HG03135 (cell line): ENCODE measurements around the gene TGFB1I1.
"Not testable (repeated sequence)": the region's sequence is repeated elsewhere in the genome, so short reads cannot be mapped to it uniquely, and the experiment has no call there.

Experiments
- ATAC-seq: cut with Tn5 transposase; IDR thresholded peaks from one replicate; pipeline ENCODE4 v1.9.1; 2021; ENCODE audit warnings: mild to moderate bottlenecking, moderate library complexity; ENCODE audit not compliant: unreplicated experiment

The TGFB1I1 gene

DNA sequence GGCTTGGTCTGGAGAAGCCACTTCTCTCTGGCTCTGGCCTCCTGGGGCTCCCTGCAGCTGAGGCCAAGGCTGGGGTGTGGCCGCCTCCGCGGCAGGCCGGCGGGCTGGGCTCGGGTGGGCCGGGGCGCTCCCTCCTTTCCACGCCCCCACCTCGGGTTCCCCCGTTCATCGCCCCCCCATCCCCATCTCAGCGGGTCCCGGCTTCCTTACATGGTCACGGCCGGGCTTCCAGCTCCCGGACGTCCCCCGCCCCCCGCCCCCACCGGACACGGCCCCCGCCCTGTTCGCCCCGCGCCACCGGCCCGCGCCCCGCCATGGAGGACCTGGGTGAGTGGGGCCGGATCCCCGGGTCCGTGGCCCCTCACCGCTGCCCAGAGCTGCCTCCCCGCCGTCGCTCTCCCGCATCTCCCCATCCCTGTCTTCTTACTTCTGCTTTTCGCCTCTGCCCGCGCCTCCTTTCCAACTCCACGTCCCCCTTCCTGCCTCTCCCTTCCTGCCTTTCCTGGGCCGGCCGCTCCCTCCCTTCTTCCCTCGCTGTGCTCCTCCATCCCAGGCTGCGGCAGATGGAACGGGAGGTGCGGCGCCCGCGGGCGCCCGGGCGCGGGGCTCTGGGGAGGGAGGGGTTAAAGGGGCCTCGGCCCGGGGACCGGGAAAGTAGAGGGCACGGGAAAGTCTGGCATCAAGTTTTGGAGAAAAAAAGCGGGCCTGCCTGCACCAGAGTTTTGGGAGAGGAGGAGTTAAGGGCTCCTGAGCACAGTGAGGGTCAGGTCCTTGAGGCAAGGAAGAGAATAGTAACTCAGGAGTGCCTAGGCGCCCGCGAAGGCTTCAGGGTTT is at the start of gene TGFB1I1:
TSS of gene TGFB1I1 (plus strand) at position 278 of the 834 bp plus-strand sequence. CDS start at position 315, 37 bp downstream.
- ATAC-seq, result no peak

DNA sequence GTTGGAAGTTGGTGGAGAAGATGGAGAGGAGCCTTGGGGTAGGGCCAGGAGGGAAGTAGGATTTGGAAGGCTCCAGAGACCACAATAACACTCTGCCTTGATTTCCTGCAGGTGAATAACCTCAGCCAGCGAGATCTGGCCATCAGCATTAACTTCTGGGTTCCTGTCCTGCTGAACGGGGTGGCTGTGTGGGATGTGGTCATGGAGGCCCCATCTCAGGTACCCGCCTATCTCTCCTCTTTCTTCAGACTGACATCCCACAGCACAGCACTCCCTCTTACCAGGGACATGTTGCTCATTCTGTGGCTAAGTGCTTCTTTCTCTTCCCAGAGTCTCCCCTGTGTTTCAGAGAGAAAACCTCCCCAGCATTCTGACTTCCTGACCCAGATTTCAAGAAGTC is 48.7 kb upstream of the TGFB1I1 start:
- no peak for ATAC-seq

DNA sequence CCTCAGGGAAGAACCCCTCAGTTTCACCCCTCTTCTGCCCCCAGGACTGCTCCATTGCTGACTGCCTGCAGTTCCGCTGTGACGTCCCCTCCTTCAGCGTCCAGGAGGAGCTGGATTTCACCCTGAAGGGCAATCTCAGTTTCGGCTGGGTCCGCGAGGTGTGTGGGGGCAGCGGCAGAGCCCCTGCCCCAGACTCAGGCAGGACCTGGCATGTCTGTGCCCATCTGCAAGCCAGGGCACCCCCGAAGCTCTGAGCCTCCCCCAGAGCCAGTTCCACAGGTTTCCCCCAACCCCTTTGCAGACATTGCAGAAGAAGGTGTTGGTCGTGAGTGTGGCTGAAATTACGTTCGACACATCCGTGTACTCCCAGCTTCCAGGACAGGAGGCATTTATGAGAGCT is 48.2 kb upstream of the TGFB1I1 start:
- ATAC-seq, result no peak

DNA sequence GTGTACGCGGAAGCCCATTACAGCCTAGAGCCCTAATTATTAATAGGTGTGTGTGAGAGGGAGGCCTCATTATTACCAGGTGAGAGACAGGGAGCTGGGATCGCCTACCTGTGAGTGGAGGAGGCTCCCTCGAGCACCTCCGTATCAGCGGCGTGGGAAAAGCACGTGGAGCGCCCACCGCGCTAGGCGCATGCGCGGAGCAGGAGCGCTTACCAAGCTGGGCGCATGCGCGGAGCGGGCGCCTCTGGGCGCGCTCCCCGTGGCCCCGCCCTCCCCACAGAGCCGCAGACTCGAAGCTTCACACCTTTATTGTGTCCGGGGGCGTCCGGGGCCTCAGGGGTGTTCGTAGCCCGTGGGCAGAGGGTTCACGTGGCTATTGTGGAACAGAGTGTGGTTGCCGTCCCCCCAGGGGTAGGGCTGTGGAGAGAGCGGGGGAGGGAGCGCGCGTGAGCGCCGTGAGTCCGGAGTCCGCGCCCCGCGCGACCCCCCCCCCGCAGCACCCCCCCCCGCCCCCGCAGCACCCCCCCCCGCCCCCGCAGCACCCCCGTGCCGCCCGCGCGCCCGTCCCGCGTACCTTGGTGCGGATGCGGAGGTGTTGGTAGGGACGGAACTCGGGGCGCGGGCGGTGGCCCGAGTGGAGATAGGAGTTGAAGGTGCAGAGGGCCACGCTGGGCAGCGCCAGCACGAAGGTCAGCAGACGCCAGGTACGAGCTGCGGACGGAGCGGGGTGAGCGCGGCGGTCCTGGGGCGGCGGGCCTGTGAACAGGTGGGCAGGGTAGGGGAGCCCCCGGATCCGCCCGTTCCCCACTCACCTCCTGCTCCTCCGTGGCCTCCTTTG is 44.3 kb upstream of the TGFB1I1 start:
- no peak for ATAC-seq

DNA sequence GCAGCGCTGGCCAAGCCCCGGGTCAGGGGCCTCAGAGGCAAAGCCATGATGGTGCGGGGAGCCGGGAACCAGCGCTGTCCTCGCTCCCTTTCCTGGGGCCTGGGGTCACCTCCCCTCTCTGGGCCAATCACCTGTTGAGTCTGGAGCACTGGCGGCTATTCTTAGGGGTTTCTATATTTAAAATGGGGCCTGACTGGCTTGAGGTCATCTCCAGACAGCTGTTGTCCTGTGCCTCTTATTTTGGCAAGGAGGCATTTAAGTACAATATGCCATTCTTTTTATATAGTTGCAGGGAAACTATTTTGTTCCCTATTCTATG is 43.7 kb upstream of the TGFB1I1 start, which contains the start of gene COX6A2:
TSS of gene COX6A2 (minus strand) at position 82 of the 319 bp plus-strand sequence. CDS start at position 47, 35 bp downstream.
- ATAC-seq, result no peak

DNA sequence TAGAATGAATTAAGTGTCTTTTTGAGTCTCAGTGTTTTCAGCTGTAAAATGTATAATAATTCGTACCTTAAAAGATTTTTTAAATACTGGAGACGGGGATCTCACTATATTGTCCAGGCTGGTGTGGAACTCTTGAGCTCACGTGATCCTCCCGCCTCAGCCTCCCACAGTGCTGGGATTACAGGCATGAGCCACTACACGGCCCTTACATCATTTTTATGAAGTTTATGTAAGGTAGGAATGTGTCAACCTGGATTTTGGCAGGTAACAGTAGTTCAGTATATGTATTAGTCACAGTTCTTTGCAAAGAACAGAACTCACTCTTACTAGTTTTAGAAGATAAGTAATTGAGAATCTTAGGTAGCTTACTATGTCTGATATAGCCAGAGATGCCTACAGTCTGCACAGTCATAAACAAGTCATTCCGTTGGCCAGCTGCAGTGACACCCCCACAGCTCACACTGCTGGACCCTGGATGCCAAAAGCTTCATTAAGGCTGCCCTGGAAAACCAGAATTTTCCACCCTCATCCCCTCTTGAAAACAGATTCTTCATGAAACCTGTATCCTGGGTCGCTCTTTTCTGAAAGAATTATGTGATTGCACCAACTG is 43.2 kb upstream of the TGFB1I1 start:
- no peak for ATAC-seq

DNA sequence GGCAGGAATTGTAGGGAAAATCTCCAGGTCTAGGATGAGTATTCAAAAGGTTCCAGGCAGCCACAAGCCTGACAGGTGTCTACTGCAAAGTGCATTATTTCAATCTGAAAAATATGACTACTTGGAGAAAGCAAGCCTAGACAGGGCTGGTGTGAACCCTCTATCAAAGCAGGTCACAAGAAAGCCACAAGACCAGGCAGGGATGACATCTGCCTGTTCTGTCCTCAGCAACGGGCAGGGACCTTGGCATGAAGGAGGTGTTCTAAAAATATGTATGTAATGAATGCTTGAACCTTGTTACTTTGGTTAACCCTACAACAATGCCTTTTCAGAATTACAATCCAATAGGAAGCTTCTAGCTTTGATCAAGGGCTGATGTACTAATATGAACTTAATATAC is 42.6 kb upstream of the TGFB1I1 start:
- ATAC-seq, result no peak

DNA sequence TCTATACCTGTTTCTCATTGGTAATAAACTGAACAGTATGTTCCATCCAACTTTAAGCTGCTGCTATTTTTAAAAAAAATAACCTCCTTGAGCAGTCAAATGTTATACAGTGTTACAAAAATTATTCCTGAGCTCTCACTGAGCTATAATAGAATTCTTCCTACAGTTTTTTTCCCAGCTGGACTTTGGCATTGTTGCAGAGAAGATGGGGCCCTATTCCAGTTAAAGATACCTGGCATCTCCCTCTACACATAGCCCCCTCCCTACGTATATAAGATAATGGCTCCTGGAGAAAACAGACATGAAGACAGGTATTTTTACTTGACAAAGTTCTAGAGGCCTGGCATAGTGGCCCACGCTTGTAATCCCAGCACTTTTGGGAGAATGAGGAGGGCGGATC is 42.2 kb upstream of the TGFB1I1 start:
- ATAC-seq, result no peak

DNA sequence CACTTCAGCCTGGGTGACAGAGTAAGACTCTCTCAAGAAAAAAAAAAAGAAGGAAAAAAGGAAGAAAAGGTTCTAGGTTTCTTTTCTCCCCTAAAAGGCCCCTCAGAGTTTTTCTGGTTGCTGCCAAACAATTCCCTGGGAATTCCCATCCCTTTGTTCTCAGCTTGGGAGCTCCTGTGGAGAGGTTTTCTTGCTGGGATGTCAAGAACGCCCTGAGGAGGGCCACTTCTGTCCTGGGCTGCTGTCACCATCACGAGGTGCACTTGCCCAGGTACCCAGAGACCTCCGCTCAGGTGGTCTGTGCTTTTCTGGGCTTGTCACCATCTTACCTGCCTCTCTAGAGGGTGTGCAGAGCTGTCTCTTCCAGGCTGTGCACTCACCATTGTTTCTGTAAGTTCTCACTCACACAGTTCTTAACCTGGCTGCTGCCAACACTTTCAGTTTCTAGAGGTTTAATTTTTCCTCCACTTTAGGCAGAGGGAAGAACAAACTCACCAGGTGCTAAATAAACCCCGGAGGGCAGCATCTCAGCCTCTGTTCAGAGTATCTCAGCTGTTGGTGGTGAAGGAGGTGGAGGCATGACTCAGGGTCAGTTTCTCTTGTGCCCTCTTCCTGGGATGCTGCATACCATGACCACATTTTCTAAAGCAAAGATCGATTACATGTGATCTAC is 41.4 kb upstream of the TGFB1I1 start:
- no peak for ATAC-seq

DNA sequence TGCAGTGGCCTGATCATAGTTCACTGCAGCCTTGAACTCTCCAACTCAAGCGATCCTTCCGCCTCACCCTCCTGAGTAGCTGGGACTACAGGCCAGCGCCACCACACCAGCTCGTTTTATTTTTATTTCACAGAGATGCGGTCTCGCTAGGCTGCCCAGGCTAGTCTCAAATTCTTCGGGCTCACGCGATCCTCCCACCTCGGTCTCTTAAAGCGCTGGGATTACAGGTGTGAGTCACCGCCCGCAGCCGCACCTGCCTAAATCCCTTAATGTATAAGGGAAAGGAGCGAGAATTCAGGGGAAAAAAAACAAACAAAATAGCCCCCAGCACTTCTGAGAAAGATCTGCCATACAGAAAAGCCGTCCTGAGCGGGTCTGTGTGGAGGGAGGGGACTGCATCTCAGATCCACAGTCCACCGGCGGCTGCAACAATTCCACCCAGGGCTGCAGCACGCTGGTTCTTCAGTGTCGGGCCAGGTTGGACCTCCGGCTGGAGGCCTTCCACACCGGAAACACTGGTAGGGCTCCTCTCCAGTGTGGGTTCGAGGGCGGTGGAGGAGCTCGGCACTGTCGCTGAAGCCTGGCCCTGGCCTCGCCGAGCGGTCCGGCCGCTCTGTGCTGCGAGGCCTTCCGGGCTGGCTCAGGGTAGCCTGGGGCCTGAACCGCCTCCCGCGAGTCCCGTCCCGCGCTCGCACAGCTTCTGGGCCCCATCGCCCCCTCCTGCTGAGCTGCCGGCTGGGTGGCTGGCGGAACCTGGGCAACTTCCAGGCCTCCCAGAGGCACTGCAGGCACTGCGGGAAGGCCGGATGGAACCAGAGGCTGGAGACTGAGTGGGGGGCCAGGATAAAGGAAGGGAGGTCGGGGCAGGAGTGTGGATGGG is 36.4 kb upstream of the TGFB1I1 start:
- ATAC-seq, result no peak

DNA sequence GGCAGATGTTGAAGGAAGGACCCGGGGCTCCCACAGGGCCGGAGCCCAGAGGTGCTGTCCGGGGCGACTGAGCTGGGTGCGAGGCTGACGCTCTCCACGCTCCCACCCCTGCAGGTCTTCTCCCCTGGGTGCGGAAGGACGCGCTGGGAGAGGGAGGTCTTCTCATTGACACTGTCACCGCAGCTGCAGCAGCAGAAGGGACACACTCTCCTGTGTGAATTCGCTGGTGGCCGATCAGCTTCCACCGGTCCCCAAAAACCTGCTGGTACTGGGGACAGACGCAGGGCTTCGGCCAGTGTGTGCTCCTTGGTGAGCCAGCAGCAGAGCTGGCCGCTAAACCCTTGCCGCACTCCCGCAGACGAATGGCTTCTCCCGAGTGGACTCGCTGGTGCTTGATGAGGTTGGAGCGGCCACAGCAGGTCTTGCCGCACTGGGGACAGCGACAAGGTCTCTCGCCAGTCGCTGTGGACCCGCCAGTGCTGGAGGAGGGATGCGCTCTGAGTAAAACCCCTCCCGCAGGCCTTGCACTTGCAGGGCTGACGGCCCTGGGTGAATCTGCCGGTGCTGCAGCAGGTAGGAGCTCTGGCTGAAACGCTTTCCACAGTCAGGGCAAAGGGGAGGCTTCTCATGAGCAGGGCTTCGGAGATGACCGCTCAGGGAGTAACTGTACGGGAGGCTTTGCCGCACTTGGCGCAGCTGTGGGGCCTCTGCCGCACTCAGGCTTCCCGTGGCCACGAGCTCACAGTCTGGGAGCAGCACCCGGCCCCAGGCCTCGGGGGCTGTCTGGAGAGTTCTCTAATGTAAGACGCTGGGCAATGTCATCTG is 35.5 kb upstream of the TGFB1I1 start:
- no peak for ATAC-seq

DNA sequence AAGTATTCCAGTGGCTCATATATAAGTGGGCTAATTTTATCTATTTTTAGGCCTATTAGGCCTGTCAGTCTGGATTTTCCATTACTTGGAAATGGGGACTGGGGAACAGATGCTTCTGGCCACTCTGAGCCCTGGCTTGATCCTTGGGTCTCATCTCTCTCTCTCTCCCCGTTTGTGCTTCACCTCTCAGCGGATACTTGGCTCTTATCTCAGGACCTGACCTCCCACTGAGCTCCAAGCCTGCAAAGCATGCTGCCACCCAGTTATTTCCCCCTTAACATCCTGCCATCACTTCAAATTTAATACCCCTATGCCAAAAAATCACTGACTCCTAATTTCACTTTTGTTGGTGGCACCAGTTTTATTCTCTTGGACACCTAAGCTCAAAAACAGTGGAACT is 33.5 kb upstream of the TGFB1I1 start:
- ATAC-seq, result no peak

DNA sequence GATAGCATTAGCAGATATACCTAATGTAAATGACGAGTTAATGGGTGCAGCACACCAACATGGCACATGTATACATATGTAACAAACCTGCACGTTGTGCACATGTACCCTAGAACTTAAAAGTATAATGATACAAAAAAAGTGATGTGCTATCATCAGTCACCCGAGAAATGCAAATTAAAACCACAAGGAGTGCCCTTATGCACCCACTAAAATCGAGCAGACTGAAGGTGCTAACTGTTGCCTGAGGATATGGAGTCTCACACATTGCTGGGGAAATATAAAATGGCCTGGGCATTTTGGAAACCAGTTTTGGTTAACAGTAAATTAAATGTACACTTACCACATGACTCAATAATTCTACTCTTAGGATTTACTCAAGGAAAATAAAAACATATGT is 32.9 kb upstream of the TGFB1I1 start:
- not testable (repeated sequence) for ATAC-seq

DNA sequence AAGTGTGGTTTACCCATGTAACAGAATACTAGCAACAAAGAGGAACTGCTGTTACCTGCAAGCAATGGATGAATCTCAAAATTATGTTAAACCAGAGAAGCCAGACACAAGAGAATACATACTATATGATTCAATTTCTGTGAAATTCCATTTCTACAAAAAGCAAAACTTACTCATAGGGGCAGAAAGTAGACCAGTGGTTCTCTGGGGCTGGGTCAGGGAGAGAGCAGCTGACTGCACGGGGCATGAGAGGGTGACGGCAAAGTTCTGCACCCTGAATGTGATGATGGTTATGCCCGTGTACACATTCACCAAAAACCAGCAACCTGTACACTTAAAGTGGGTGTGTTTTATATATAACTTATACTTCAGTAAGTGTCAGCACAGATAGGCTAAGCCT is 32.4 kb upstream of the TGFB1I1 start:
- ATAC-seq, result no peak

DNA sequence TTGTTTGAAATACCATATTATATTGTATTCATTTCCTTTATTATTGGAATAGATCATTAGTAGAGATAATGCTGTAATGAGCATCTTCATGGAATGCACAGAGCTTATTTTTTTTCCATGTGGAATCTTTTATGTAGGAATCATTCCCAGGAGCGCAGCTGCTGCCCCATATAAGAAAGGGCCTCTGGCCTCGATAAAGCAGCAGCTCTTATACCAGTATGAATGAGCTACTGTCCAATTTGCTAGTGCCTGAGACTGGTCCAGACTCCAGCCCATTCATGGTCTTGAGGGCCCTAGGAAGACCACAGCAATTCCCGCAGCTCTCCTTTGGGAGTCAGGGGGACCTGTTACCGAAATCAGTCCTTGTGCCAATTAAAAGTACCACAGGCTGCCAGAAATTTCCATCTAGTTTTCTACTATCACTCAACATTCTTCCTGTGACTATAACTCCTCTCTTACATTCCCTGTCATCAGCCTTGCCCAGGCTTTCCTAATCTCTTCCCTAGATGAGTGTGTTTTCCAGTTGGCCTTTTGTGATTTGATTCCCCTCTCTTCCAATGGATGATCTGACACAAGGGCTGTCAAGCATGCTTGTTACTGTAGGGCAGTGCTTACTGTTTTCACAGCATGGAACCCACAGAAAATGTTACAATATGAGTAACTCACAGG is 31.3 kb upstream of the TGFB1I1 start:
- no peak for ATAC-seq

DNA sequence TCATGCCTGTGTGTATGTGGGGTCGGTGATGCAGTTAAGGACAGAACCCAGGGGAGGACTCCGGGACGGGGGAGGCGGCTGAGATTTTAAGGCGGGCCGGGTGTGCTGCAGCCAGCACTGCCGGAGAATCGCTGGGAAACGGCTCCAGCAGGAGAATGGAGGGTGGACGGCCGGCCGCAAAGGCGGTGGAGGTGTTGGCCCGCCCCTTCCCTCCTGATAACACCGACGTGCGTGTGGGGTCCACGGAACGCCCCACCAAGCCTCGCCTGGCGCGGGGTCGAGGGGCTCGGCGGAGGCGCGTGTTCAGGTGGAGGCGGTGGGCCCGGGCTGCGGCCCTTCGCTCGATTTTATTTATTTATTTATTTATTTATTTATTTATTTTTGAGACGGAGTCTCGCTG is 30.0 kb upstream of the TGFB1I1 start:
- no peak for ATAC-seq

DNA sequence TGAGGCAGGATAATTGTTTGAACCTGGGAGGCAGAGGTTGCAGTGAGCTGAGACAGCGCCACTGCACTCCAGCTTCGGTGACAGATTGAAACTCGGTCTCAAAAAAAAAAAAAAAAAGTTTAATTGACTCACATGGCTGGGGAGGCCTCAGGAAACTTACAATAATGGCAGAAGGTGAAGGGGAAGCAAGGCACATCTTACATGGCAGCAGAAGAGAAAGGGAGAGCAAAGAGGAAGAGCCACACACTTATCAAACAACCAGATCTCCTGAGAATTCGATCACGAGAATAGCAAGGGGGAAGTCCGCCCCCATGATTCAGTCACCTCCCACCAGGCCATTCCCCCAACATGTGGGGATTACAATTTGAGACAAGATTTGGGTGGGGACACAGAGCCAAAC is 26.0 kb upstream of the TGFB1I1 start:
- ATAC-seq, result not testable (repeated sequence)

DNA sequence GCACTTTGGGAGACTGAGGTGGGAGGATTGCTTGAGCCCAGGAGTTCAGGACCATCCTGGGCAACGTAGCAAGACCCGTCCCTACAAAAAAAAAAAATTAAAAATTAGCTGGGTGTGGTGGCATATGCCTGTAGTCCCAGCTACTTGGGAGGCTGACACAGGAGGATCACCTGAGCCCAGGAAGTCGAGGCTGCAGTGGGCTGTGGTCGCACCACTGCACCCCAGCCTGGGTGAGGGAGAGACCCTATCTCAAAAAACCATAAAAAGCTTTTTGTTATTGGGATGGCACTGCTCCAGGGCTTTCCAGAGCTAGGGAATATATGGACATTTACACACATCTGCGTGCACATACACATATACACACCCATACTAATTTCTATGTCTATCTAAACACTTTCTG is 20.8 kb upstream of the TGFB1I1 start:
- ATAC-seq, result no peak
